ENCODE results near the gene NAMPT.
"Not testable (repeated sequence)": the region's sequence is repeated elsewhere in the genome, so short reads cannot be mapped to it uniquely, and the experiment has no call there.

NAMPT gene

DNA sequence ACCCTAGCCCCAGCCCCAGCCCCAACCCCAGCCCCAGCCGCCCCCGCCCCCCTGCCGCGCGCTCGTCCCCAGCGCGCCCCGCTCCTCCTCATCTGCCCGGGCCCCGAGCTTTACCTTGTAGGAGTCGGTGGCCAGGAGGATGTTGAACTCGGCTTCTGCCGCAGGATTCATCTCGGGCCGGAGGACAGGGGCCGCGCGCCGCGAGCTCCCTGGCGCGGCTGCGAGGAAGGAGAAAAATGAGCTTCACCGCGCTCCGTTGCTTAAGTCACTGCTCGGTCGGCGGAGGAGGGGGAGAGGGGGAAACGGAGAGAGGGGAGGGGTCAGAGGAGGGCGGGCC is at the start of gene NAMPT:
Gene NAMPT, minus strand, starts transcription at position 270 of the 337 bp plus-strand sequence. Its CDS starts 99 bp downstream, at position 171.
- H3K27ac Mint-ChIP-seq, result peak within 1 kb of the TSS; percentile 99
- ATAC-seq, result peak; percentile 39
- H3K36me3 Mint-ChIP-seq, result peaks cover 11% of the 10 kb centered on the region
- no peaks in the 10 kb centered on the region for H3K9me3 Mint-ChIP-seq
- H3K4me1 Mint-ChIP-seq, result peaks cover 43% of the 10 kb centered on the region
- peak within 1 kb of the TSS; percentile 96 for H3K4me3 Mint-ChIP-seq
- H3K27me3 Mint-ChIP-seq, result no peaks in the 10 kb centered on the region

DNA sequence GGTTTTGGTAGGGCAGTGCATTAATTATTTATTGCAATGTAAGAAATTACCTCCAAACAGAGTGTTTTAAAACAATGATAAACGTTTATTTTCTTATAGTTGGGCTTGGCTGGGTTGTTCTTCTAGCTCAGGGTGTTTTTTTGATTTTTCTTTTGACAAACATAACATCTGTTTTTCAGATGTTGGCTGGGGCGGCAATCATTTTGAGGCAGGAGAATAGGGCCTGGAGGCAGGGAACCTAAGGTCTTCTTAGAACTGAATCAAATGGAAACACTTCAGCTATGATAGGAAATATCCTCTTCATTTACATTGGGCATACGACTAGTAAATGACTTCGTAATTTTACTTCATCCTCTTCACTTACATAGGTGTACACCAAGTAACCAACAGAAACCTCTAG is 47.4 kb upstream of the NAMPT start:
- Mint-ChIP-seq H3K4me1 (no peaks in the 10 kb centered on the region), H3K27ac (no peak overlapping the region), H3K27me3 (peaks cover 13% of the 10 kb centered on the region), H3K4me3 (no peak overlapping the region), H3K36me3 (no peaks in the 10 kb centered on the region), H3K9me3 (no peaks in the 10 kb centered on the region)
- no peak for ATAC-seq

- Mint-ChIP-seq H3K4me1 (no peaks in the 10 kb centered on the region), H3K27me3 (peaks cover 13% of the 10 kb centered on the region), H3K27ac (no peak overlapping the region), H3K36me3 (no peaks in the 10 kb centered on the region), H3K9me3 (no peaks in the 10 kb centered on the region), H3K4me3 (no peak overlapping the region)
- ATAC-seq, result no peak
Observed at GRCh38 chr7:106331441-106332175, 46.8 kb upstream of the NAMPT start.

DNA sequence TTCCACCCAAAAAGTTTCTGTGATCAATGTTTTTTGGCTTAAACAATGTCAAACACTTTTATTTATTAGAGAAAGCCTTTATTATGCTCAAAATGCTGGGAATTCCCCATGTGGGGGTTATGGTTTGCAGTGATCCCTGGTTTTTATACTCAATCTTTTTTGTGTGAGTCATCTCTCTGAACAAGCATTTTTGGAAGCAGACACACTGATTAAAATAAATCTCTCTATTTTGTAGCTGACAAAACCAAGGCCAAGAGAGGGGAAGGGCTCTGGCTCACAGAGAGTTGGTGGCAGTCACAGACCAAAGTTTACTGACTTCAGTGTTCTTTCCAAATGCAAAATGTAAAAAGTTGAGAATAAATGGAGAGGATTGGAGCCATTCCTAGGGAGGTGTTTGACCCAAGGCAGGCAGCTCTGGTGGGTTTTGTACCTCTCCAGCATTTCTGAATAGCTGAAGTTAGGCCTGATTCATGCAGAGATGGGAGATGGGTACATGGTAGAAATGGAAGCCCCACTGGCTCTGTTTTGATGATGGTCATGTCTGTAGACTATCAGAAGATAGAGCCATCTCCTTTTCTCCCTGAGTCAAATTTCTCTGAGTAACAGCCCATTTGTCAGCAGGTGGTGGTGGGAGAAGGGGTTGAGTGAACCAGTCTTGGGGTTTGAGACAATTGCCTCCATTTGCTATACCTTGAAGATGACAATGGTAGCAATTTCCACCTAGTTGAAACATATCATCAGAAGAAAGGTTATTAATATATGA is 45.4 kb upstream of the NAMPT start:
- no peak overlapping the region for H3K27ac Mint-ChIP-seq
- no peak for ATAC-seq
- H3K9me3 Mint-ChIP-seq, result no peaks in the 10 kb centered on the region
- H3K4me3 Mint-ChIP-seq, result no peak overlapping the region
- H3K27me3 Mint-ChIP-seq, result peaks cover 4% of the 10 kb centered on the region
- H3K36me3 Mint-ChIP-seq, result no peaks in the 10 kb centered on the region
- H3K4me1 Mint-ChIP-seq, result no peaks in the 10 kb centered on the region

- no peaks in the 10 kb centered on the region for H3K9me3 Mint-ChIP-seq
- ATAC-seq, result no peak
- H3K36me3 Mint-ChIP-seq, result no peaks in the 10 kb centered on the region
- no peaks in the 10 kb centered on the region for H3K27me3 Mint-ChIP-seq
- H3K4me1 Mint-ChIP-seq, result no peaks in the 10 kb centered on the region
- H3K27ac Mint-ChIP-seq, result no peak overlapping the region
- H3K4me3 Mint-ChIP-seq, result no peak overlapping the region
Observed at GRCh38 chr7:106329408-106329807, 44.6 kb upstream of the NAMPT start.

DNA sequence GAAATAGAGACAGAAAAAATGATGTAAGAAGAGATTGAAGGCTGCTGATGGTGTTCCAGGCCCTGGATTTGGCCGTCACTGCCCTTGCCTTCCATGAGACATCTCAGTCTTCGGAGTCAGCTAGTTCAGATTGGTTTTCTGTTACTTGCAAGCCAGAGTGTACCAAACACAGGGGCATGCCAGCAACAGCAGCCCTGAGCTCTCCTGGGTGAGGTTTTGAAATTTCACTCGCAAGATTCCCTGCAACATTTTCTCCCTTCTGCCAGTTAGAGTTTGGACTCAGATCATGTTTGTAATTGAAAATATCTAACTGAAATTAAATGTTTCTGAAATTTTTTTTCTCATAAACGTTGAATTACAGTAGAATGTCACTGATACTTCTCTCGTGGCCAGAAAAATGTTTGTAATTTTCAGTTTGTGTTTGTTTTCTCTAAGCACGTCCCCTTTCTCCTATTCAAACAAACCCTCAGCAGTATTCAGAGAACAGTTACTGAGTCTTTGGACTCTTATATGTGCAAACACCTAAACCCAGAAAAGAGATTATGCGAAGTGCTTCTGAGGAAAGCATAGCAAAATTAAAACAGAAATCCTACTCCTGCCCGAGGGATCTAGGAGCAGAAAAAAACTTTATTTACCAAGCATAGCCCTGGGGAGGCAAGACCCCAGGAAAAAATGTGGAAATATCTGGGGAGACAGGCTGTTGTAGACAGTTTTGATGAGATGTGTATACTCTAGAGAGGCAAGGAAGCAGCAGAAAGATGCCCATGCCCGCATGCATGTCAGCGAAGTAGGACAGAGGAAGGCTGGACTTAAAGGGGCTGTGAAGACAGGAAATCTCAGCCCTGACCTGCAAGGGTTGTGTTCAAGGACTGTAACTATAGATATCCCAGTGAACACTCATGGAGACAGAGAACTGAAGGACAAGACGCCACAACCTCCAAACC is 43.0 kb upstream of the NAMPT start:
- Mint-ChIP-seq H3K27ac (no peak overlapping the region), H3K4me3 (no peak overlapping the region), H3K9me3 (no peaks in the 10 kb centered on the region), H3K4me1 (no peaks in the 10 kb centered on the region), H3K36me3 (no peaks in the 10 kb centered on the region), H3K27me3 (no peaks in the 10 kb centered on the region)
- no peak for ATAC-seq

- H3K27me3 Mint-ChIP-seq, result no peaks in the 10 kb centered on the region
- no peak overlapping the region for H3K4me3 Mint-ChIP-seq
- ATAC-seq, result no peak
- H3K27ac Mint-ChIP-seq, result no peak overlapping the region
- H3K9me3 Mint-ChIP-seq, result no peaks in the 10 kb centered on the region
- no peaks in the 10 kb centered on the region for H3K36me3 Mint-ChIP-seq
- no peaks in the 10 kb centered on the region for H3K4me1 Mint-ChIP-seq
Observed at GRCh38 chr7:106326594-106327537, 42.1 kb upstream of the NAMPT start.

DNA sequence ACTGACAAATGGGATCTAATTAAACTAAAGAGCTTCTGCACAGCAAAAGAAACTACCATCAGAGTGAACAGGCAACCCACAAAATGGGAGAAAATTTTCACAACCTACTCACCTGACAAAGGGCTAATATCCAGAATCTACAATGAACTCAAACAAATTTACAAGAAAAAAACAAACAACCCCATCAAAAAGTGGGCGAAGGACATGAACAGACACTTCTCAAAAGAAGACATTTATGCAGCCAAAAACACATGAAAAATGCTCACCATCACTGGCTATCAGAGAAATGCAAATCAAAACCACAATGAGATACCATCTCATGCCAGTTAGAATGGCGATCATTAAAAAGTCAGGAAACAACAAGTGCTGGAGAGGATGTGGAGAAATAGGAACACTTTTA is 39.7 kb upstream of the NAMPT start:
- not testable (repeated sequence) for H3K36me3 Mint-ChIP-seq, H3K27ac Mint-ChIP-seq, H3K9me3 Mint-ChIP-seq, ATAC-seq, H3K27me3 Mint-ChIP-seq, H3K4me1 Mint-ChIP-seq, H3K4me3 Mint-ChIP-seq

- ATAC-seq, H3K4me3 Mint-ChIP-seq, H3K27ac Mint-ChIP-seq, H3K27me3 Mint-ChIP-seq, H3K4me1 Mint-ChIP-seq, H3K36me3 Mint-ChIP-seq, H3K9me3 Mint-ChIP-seq: not testable (repeated sequence)
Observed at GRCh38 chr7:106320254-106320770, 35.5 kb upstream of the NAMPT start.

DNA sequence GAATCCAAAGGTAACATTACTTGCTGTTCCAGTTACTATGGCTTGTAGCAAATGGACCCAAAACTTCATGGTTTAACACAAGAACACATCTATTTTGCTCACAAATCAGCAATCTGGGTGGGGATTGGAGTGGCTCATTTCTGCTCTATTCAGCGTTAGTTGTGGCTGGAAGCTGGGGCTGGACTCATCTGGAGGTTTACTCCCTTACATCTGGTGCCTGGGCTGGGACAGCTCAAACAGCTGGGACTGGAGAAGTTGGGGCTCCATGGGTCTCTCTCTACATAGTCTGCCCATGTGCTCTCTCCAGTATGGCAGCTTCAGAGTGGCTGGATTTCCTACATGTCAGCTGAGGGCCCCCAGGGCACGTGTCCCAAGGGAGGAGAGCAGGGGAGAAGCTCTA is 33.7 kb upstream of the NAMPT start:
- ATAC-seq, result no peak
- Mint-ChIP-seq H3K36me3 (no peaks in the 10 kb centered on the region), H3K27me3 (peaks cover 10% of the 10 kb centered on the region), H3K9me3 (no peaks in the 10 kb centered on the region), H3K27ac (no peak overlapping the region), H3K4me3 (no peak overlapping the region), H3K4me1 (peaks cover 10% of the 10 kb centered on the region)

DNA sequence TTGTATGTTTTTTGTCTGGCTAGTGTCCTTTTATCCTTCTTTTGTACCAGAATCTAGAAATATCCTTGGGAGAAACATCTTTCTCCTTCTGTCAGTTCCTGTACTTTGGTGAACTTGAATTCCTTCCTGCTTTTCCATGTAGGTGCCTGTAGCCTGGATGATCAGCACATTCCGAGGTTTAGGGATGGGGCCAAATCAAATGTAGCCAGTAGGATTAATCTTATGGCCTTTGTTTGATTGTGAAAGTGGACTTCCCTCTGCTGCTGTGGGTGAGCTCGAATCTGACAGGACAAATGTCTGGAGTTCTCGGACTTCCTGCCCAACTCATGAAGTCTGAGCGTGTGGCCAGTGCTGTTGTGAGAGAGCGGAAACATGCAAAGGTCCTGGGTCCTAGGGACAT is 33.2 kb upstream of the NAMPT start:
- H3K27me3 Mint-ChIP-seq, result peaks cover 10% of the 10 kb centered on the region
- no peaks in the 10 kb centered on the region for H3K9me3 Mint-ChIP-seq
- no peaks in the 10 kb centered on the region for H3K36me3 Mint-ChIP-seq
- H3K4me3 Mint-ChIP-seq, result no peak overlapping the region
- ATAC-seq, result no peak
- H3K27ac Mint-ChIP-seq, result no peak overlapping the region
- H3K4me1 Mint-ChIP-seq, result peaks cover 10% of the 10 kb centered on the region

DNA sequence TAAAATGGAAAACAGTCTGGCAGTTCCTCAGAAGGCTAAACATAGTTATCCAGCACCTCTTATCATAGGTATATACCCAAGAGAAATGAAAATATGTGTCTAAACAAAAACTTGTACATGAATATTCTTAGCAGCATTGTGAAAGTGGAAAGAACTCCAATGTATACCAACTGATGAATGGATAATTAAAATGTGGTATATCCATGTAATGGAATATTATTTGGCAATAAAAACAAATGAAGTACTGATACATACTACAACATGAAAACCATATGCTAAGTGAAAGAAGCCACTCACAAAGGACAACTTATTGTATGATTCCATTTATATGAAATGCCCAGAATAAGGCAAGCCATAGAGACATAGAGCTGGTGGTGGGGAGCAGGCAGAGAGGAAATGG is 32.2 kb upstream of the NAMPT start:
- no peak for ATAC-seq
- Mint-ChIP-seq H3K4me3 (no peak overlapping the region), H3K4me1 (peaks cover 10% of the 10 kb centered on the region), H3K27me3 (peaks cover 10% of the 10 kb centered on the region), H3K36me3 (no peaks in the 10 kb centered on the region), H3K27ac (no peak overlapping the region), H3K9me3 (no peaks in the 10 kb centered on the region)

DNA sequence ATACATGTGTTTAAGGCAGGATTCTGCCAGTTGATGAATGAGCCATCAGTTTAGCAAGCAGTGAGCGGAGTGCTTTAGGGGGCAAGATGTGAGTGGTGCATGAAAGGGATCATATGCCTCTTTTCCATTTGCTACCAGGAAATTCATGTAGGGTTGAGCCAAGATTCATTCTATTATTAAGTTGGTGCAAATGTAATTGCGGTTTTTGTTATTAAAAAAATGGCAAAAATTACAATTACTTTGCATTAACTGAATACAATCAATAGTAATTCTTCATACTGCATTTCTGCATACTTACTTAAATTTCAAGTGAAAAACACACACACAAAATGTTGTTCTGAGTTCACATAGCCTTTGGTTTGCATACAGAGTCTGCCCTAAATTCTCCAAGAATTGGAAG is 30.1 kb upstream of the NAMPT start:
- no peaks in the 10 kb centered on the region for H3K9me3 Mint-ChIP-seq
- H3K27me3 Mint-ChIP-seq, result no peaks in the 10 kb centered on the region
- H3K27ac Mint-ChIP-seq, result no peak overlapping the region
- no peak overlapping the region for H3K4me3 Mint-ChIP-seq
- ATAC-seq, result no peak
- H3K36me3 Mint-ChIP-seq, result no peaks in the 10 kb centered on the region
- H3K4me1 Mint-ChIP-seq, result peaks cover 10% of the 10 kb centered on the region

GRCh38 chr7:106313966-106314365 is 29.2 kb upstream of the NAMPT start:
- H3K27ac Mint-ChIP-seq, result peak overlapping the region; percentile 39
- H3K27me3 Mint-ChIP-seq, result no peaks in the 10 kb centered on the region
- H3K9me3 Mint-ChIP-seq, result no peaks in the 10 kb centered on the region
- no peaks in the 10 kb centered on the region for H3K36me3 Mint-ChIP-seq
- peak overlapping the region; percentile 32 for H3K4me3 Mint-ChIP-seq
- ATAC-seq, result peak; percentile 62
- peaks cover 10% of the 10 kb centered on the region for H3K4me1 Mint-ChIP-seq

Data from stimulated activated memory B cell treated with anti-CD40 and anti-IgM and Interleukin-4, amounts not matched to agents 10 μg/mL and 1 μg/mL and 100 μg/mL, for 72 hours (primary cell).